HG02973 (cell line): ENCODE measurements around the gene CDH22.

ENCODE experiments used
- ATAC-seq: cut with Tn5 transposase; IDR thresholded peaks from one replicate; pipeline ENCODE4 v1.9.1; 2021; ENCODE audit warnings: moderate library complexity; ENCODE audit not compliant: unreplicated experiment

The CDH22 gene

GRCh38 chr20:46323557-46323956 is 15.3 kb upstream of the CDH22 start:
- ATAC-seq = no peak

- no peak for ATAC-seq
Measured at GRCh38 chr20:46322641-46323040, 14.3 kb upstream of the CDH22 start.

- no peak for ATAC-seq
Measured at GRCh38 chr20:46317685-46318177, 9.4 kb upstream of the CDH22 start.

- no peak for ATAC-seq
Measured at GRCh38 chr20:46316984-46317684, 8.8 kb upstream of the CDH22 start.

DNA sequence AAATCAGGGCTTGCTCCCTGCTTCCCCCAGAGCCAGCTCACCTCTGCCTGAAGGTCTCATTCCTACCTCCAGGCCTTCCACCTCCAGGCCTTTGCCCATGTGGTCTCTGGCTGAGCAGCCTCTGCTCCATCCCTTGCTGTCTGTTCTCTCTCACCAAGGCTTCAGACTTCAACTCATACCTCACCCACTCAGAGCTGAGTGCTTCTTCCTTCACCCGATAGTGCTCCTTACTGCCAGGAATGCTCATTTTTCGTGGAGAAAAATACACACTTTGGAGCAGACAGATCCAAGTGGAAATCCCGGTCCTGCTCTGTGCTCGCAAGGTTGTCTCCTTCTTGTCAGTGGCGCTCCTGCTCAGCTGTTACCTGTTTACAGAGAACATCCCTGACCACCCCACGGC is 7.0 kb upstream of the CDH22 start:
- no peak for ATAC-seq

DNA sequence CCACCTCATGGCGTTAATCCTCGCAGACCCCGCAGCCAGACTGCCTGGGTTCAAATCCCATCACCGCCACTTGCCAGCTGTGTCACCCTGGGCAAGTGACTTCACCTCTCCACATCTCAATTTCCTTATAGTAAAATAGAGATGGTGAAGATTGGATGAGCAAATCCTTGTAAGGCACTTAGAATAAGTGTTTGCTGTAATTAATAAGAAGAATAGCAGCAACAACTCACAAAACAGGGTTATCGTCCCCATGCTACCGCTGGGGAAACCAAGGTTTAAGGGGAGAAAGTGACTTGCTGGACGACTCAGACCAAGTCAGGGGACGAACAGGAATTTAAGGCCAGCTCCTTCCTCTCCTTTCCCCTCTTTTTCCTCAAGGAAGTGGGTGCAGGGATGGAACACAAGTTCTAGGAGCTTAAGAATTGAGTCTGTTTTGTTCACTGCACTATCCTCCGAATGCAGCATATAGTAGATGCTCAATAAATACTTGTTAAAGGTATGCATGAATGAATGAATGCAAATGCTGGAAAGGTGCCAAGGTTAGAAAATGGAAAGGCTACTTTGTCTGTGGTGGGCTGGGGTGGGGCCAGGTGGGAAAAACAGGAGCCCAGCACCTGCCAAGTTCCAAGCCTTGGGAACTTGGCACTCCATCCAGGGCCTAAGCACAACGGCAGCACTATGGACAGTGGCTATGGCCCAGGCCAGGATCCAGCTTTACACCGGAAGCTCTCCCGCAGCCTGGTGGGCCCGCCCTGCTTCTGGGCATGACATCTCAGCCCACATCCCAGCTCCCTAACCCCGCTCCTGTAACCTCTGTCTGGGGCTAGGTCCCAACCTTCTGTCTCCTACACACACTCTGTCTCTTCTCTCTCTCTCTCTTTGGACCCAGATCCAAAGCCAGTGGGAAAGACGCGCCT is 4.9 kb upstream of the CDH22 start:
- ATAC-seq = no peak

GRCh38 chr20:46312075-46312944 is 4.0 kb upstream of the CDH22 start:
- ATAC-seq = no peak

GRCh38 chr20:46311719-46312074 is 3.4 kb upstream of the CDH22 start:
- ATAC-seq = no peak

- ATAC-seq = no peak
Measured at GRCh38 chr20:46311039-46311650, 2.8 kb upstream of the CDH22 start.

- ATAC-seq = no peak
Measured at GRCh38 chr20:46309945-46310344, 1.6 kb upstream of the CDH22 start.

DNA sequence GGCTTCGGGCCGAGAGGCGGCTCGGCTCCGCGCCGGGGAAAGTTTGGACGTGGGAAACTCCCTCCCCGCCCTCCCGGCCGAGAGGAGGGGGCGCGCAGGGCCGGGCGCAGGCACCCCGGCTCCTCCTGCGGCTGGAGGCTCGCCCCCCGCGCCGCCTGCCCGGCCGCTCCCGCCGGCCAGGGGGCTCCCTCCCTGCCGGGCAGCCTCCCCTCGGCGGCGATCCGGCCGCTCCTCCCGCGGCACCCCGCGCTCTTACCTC is 370 bp downstream of the CDH22 start:
- ATAC-seq = no peak

- ATAC-seq = no peak
Measured at GRCh38 chr20:46307139-46307998, 929 bp downstream of the CDH22 start.

- no peak for ATAC-seq
Measured at GRCh38 chr20:46306743-46307138, 1.6 kb downstream of the CDH22 start.

DNA sequence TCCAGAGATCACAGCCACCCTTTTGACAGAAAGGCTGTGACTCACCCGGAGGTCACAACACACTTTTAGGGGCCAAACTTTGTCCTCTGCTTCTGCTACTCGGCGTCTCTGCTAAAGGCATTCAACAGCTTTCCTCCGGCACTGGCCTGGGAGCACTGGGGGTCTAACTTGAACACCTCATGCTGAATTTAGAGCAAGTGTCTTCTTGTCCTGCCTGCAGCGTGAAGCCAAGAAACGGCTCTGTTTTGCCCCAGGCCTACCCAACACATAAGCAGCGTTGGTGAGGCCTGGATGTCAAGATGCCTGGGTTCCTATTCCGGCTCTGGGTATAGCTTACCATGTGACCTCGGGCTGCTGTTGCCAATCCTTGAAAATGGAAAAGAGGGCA is 2.3 kb downstream of the CDH22 start:
- ATAC-seq = no peak

GRCh38 chr20:46305331-46305972 is 2.8 kb downstream of the CDH22 start:
- no peak for ATAC-seq

- ATAC-seq = no peak
Measured at GRCh38 chr20:46304852-46305251, 3.4 kb downstream of the CDH22 start.

DNA sequence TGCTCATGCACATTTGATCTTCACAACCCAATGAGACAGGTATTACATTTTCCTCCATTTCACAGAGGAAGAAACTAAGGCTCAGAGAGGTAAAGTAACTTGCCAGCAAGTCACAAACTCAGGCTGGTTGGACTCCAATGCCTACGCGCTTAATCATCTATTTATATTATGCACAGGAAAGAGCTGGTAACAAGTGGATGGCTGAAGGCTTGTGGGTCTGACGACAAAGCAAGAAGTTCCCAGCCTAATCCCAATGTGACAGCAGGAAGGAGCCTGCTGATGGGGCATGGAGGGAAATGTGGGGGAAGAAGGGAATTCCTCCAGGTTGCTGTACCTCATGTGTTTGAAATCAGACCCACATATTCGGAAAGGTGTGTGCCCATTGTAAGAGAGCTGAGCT is 3.9 kb downstream of the CDH22 start:
- ATAC-seq = no peak

DNA sequence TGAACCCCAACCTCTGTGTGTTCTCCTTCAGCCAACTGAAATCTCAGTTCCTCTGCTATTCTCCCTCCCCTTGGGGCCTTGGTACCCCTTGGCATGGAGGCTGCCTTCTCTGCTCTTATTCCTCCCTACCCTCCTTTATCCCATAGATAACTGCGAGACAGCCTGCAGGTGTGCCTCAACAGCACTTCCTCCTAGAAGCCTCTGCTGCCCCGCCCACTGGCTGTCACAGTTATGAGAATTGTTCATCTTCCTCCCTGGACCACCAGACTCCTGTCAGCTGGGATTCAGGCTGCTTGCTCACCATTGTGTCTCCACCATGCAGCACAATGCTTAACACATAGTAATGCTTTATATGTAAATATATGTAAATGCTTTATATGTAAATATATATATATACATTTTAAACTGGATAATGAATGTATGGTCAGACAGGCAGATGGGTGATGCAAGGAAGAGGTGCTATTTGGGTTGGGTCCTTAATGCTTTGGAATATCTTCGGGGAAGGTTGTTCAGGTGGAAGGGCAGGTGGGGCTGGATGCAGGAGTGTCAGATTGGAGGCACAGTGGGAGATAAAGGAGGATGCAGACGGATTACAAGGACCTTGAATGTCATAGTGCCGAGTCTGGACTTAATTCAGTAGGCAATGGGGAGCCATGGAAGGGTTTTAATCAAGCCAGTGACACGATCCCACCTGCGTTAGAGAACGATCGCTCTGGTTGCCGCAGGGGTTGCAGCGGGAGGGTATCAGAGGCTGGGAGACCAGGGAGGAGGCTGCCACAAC is 4.9 kb downstream of the CDH22 start:
- ATAC-seq = no peak

- ATAC-seq = no peak
Measured at GRCh38 chr20:46302106-46302505, 6.2 kb downstream of the CDH22 start.
